Measurements from ENCODE around the gene REN. TPM values are rescaled to one million over a fixed set of nuclear protein-coding genes. Genes with fewer than 3 reads are reported as not detected.

REN gene
- total and polyA plus RNA-seq, 2 experiments from 2014 or later: not detected

GRCh38 chr1:204161609-204162493, 4.3 kb downstream of the REN start (continued):
- TF ChIP-seq REST (IDR thresholded peaks at IDR 0.05; ENCODE audit: unreplicated experiment) (no peak), ZNF462 (CRISPR knock-in tag; IDR thresholded peaks at IDR 0.05) (no peak), STAT1 (IDR thresholded peaks at IDR 0.05; ENCODE audit: unreplicated experiment) (no peak), POLR2AphosphoS5 (IDR thresholded peaks at IDR 0.05; ENCODE audit: low read depth) (no peak), EZH2phosphoT487 (IDR thresholded peaks at IDR 0.05; ENCODE audit: unreplicated experiment) (no peak), EZH2 (IDR thresholded peaks at IDR 0.05; ENCODE audit: low read depth, unreplicated experiment) (no peak)

All from GM23338 (cell line).